Stimulated activated CD8-positive, alpha-beta memory T cell treated with anti-CD3 and anti-CD28 coated beads, Interleukin-4, amount 100 ng/mL, for 4 hours (primary cell): Measurements from ENCODE around the gene SYN1.

Experiments
- DNase-seq, 2 donors: peaks; one replicate each; pipeline ENCODE4 v3.0.0-alpha.2; 2020; ENCODE audit warnings: low read depth in 2 of 2, low spot score in 1 of 2

Gene SYN1

GRCh38 chrX:47574547-47575301 is 44.9 kb downstream of the SYN1 start:
- DNase-seq: no peak

- DNase-seq: no peak
These were observed 45.5 kb downstream of the SYN1 start for GRCh38 chrX:47574076-47574546.

GRCh38 chrX:47573341-47574075 is 46.1 kb downstream of the SYN1 start:
- no peak for DNase-seq

GRCh38 chrX:47572773-47573340 is 46.8 kb downstream of the SYN1 start:
- DNase-seq: no peak

- DNase-seq: no peak
These were observed 47.8 kb downstream of the SYN1 start for GRCh38 chrX:47571896-47572295.

- DNase-seq: no peak
These were observed 48.4 kb downstream of the SYN1 start for GRCh38 chrX:47571215-47571614.

- DNase-seq: no peak
These were observed 48.9 kb downstream of the SYN1 start for GRCh38 chrX:47570794-47571193.

GRCh38 chrX:47568656-47569295 is 50.9 kb downstream of the SYN1 start:
- no peak for DNase-seq

GRCh38 chrX:47566841-47567240 is 52.8 kb downstream of the SYN1 start:
- DNase-seq: no peak

GRCh38 chrX:47564438-47565085 is 55.1 kb downstream of the SYN1 start:
- DNase-seq: no peak

- DNase-seq: no peak
These were observed 55.8 kb downstream of the SYN1 start for GRCh38 chrX:47563801-47564315.

GRCh38 chrX:47562615-47563243 is 56.9 kb downstream of the SYN1 start:
- no peak for DNase-seq

- no peak for DNase-seq
These were observed 58.0 kb downstream of the SYN1 start for GRCh38 chrX:47561659-47562151.

GRCh38 chrX:47560934-47561658 is 58.6 kb downstream of the SYN1 start, which contains the start of gene ARAF:
Gene ARAF (plus strand): TSS chrX:47561205. CDS start chrX:47562968, 1,763 bp downstream.
- DNase-seq: peak; percentile 88 to 90

GRCh38 chrX:47560179-47560933 is 59.3 kb downstream of the SYN1 start:
- no peak for DNase-seq

GRCh38 chrX:47558436-47558835 is 61.2 kb downstream of the SYN1 start:
- no peak for DNase-seq

- peak; percentile 58 to 71 for DNase-seq
These were observed 63.5 kb downstream of the SYN1 start for GRCh38 chrX:47556045-47556623.

GRCh38 chrX:47543496-47543895 is 76.2 kb downstream of the SYN1 start:
- DNase-seq: no peak
